ENCODE results near the gene KCNAB1.

DNA sequence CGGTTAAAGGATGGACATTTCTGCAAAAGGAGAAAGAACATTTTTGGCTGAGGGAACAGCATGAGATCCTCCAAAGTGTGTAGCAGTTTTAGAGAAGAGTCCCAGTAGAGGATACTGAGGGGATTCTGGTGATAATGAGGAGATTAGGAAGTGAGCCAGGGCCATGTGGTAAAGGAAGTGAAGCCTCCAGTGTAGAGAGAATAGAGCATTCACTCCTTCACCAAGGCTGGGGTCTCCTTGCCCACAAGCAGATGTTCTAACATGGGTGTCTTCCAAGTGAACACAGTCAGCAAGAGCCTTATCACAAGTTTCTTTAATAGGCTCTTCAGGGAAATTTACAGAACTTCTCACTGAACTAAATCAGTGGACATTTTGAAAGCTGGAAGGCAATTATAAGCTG lies 260.9 kb downstream of the KCNAB1 start:
- TF ChIP-seq EZH2 (IDR thresholded peaks at IDR 0.05; ENCODE audit: borderline replicate concordance, low read length) (no peak), CTCF (conservative IDR thresholded peaks at IDR 0.05 in 1 of 2, IDR thresholded peaks at IDR 0.05 in 1 of 2; ENCODE audit: extremely low read depth in 1 of 2, insufficient read depth in 1 of 2, low read depth in 1 of 2, low read length in 2 of 2) (no peak)
